Loucy (cell line): Measurements from ENCODE around the gene GTF2A1L.

Experiments
- CTCF ChIP-seq: fragments of 200-600 bp; sonication (generic); conservative IDR thresholded peaks from 2 replicates; pipeline ENCODE4 v1.5.1; 2014; ENCODE audit warnings: mild to moderate bottlenecking, antibody characterized with exemption, low read length
- EZH2phosphoT487 ChIP-seq: fragments of 200-600 bp; IDR thresholded peaks from 2 replicates; pipeline ENCODE4 v1.6.1; 2018; ENCODE audit warnings: antibody characterized with exemption, mild to moderate bottlenecking, moderate library complexity, borderline replicate concordance

- TF ChIP-seq CTCF (no peak), EZH2phosphoT487 (no peak)
These were observed 20.6 kb downstream of the GTF2A1L start for GRCh38 chr2:48638261-48638660.
